HepG2 (cell line): ENCODE data around the gene NRBP1. TPM values are rescaled to one million over a fixed set of nuclear protein-coding genes. Genes with fewer than 3 reads are reported as not detected.

Source experiments
- ASH2L ChIP-seq: fragments of 300-600, 200-600 bp; sonication (generic); IDR thresholded peaks from 2 replicates; pipeline ENCODE4 v1.7.0; 2017; ENCODE audit warnings: low read depth, mild to moderate bottlenecking, moderate library complexity, mixed read lengths, low read length; ENCODE audit not compliant: insufficient read length
- CHD4 ChIP-seq: fragments of 200-600 bp; sonication (generic); IDR thresholded peaks from 2 replicates; pipeline ENCODE4 v1.7.0; 2017; ENCODE audit warnings: mild to moderate bottlenecking, low read length, borderline replicate concordance
- GTF2F1 ChIP-seq: fragments of 150-350 bp; IDR thresholded peaks from 2 replicates; pipeline ENCODE4 v1.6.1; 2014; ENCODE audit warnings: low read length
- HMG20A ChIP-seq: IDR thresholded peaks from 2 replicates; pipeline ENCODE4 v1.6.1; 2016; ENCODE audit warnings: borderline replicate concordance
- LBX2 ChIP-seq: sonication (generic); formaldehyde crosslinking; IDR thresholded peaks from 2 replicates; pipeline ENCODE4 v1.5.0; 2020; ENCODE audit warnings: missing genetic modification reagents, mild to moderate bottlenecking, borderline replicate concordance
- MIER3 ChIP-seq: IDR thresholded peaks from 2 replicates; pipeline ENCODE4 v1.6.1; 2016; ENCODE audit warnings: missing compliant biosample characterization, borderline replicate concordance
- MIXL1 ChIP-seq: IDR thresholded peaks from 2 replicates; pipeline ENCODE4 v1.6.1; 2016
- NFE2L2 ChIP-seq: fragments of 150-350 bp; IDR thresholded peaks from 2 replicates; pipeline ENCODE4 v1.6.1; 2014; ENCODE audit warnings: low read length
- PATZ1 ChIP-seq: sonication (generic); formaldehyde crosslinking; IDR thresholded peaks from 2 replicates; pipeline ENCODE4 v1.4.0; 2020; ENCODE audit warnings: missing genetic modification reagents
- PHB2 ChIP-seq: fragments of 450-650 bp; IDR thresholded peaks from 2 replicates; pipeline ENCODE4 v1.6.1; 2018; ENCODE audit not compliant: partially characterized antibody
- SNAI1 ChIP-seq: sonication (generic); formaldehyde crosslinking; IDR thresholded peaks from 2 replicates; pipeline ENCODE4 v1.5.0; 2020; ENCODE audit warnings: mild to moderate bottlenecking, missing genetic modification reagents, borderline replicate concordance
- TCF7 ChIP-seq: sonication (generic); IDR thresholded peaks from 2 replicates; pipeline ENCODE4 v1.6.1; 2016; ENCODE audit warnings: antibody characterized with exemption, low read depth
- THAP8 ChIP-seq: sonication (generic); formaldehyde crosslinking; IDR thresholded peaks from 2 replicates; pipeline ENCODE4 v1.5.1; 2020; ENCODE audit warnings: missing genetic modification reagents, mild to moderate bottlenecking, borderline replicate concordance
- YEATS4 ChIP-seq: sonication (generic); formaldehyde crosslinking; IDR thresholded peaks from 2 replicates; pipeline ENCODE4 v1.4.0; 2020; ENCODE audit warnings: missing genetic modification reagents, borderline replicate concordance
- ZNF207 ChIP-seq: fragments of 450-650 bp; IDR thresholded peaks from 2 replicates; pipeline ENCODE4 v1.6.1; 2016; ENCODE audit warnings: antibody characterized with exemption, borderline replicate concordance
- ZNF563 ChIP-seq: sonication (generic); formaldehyde crosslinking; IDR thresholded peaks from 2 replicates; pipeline ENCODE4 v1.8.0; 2022; ENCODE audit warnings: mild to moderate bottlenecking, moderate library complexity, missing genetic modification reagents
- ZNF574 ChIP-seq: sonication (generic); formaldehyde crosslinking; IDR thresholded peaks from 2 replicates; pipeline ENCODE4 v1.4.0; 2020; ENCODE audit warnings: missing genetic modification reagents
- ZNF576 ChIP-seq: sonication (generic); formaldehyde crosslinking; IDR thresholded peaks from 2 replicates; pipeline ENCODE4 v1.4.0; 2020; ENCODE audit warnings: mild to moderate bottlenecking, missing genetic modification reagents
- ZNF607 ChIP-seq: sonication (generic); formaldehyde crosslinking; IDR thresholded peaks from 2 replicates; pipeline ENCODE4 v1.5.1; 2020; ENCODE audit warnings: missing genetic modification reagents, mild to moderate bottlenecking, borderline replicate concordance
- ZNF776 ChIP-seq: sonication (generic); formaldehyde crosslinking; IDR thresholded peaks from 2 replicates; pipeline ENCODE4 v1.4.0; 2020; ENCODE audit warnings: mild to moderate bottlenecking, missing genetic modification reagents
- ZNF839 ChIP-seq: sonication (generic); formaldehyde crosslinking; IDR thresholded peaks from 2 replicates; pipeline ENCODE4 v1.4.0; 2020; ENCODE audit warnings: missing genetic modification reagents, mild to moderate bottlenecking, borderline replicate concordance
- ZSCAN29 ChIP-seq: sonication (generic); formaldehyde crosslinking; conservative IDR thresholded peaks from 2 replicates; pipeline ENCODE4 v1.4.0; 2020; ENCODE audit warnings: mild to moderate bottlenecking, missing genetic modification reagents
- polyA plus RNA-seq, 8 experiments: library from polyadenylated mRNA; depleted of rRNA in 3 of 8; stranded (reverse) in 7 of 8; unstranded in 1 of 8; fragments of >200 nt; fragmentation: Illumina TruSeq in 4 of 8; extraction: Trizol in 4 of 8; gene quantifications; 2 replicates each; pipeline versions ENCODE4 v1.2.1 to v1.2.3, GENCODE V29; 2011 to 2016; ENCODE audit warnings: low read depth in 4 of 8, missing spikeins in 1 of 8, mixed read lengths in 1 of 8; ENCODE audit not compliant: insufficient read depth in 1 of 8
- total RNA-seq, 5 experiments: library from RNA; depleted of rRNA; stranded (reverse); fragments of >200 nt; fragmentation: Illumina TruSeq; extraction: Trizol; gene quantifications; 2 replicates each; pipeline ENCODE4 v1.2.3, GENCODE V29; 2016; ENCODE audit warnings: low read depth in 1 of 5

The NRBP1 gene
- total and polyA plus RNA-seq, 2 of the 13 experiments (the other 11 are each of a cell fraction or from before 2014, with no cell fraction given), result 165 to 240 TPM

GRCh38 chr2:27428213-27428977, at the start of gene NRBP1 (continued):
- TF ChIP-seq MIXL1 (CRISPR knock-in tag) (no peak), ZNF607 (peak; percentile 81), SNAI1 (CRISPR knock-in tag) (peak; percentile 68; the same call in 1 of the 2 replicates), ZNF776 (CRISPR knock-in tag) (peak; percentile 81; the same call in 1 of the 2 replicates), ASH2L (peak; percentile 89), ZNF574 (CRISPR knock-in tag) (peak; percentile 77), ZSCAN29 (CRISPR knock-in tag) (no peak; the same call in 1 of the 2 replicates), NFE2L2 (no peak), CHD4 (no peak), ZNF576 (peak; percentile 78; the same call in 1 of the 2 replicates), ZNF563 (0 out of 2 replicates have a peak, but pooled peaks have one; percentile 63), LBX2 (no peak), THAP8 (CRISPR knock-in tag) (peak; percentile 86), PHB2 (no peak), MIER3 (CRISPR knock-in tag) (no peak; the same call in 1 of the 2 replicates), HMG20A (0 out of 2 replicates have a peak, but pooled peaks have one; percentile 23), GTF2F1 (no peak), PATZ1 (peak; percentile 98), TCF7 (no peak), ZNF207 (no peak), YEATS4 (CRISPR knock-in tag) (peak; percentile 88), ZNF839 (CRISPR knock-in tag) (no peak; the same call in 1 of the 2 replicates)
